CD8-positive, alpha-beta memory T cell (primary cell): ENCODE results near the gene ZACN. TPM values are rescaled to one million over a fixed set of nuclear protein-coding genes. Genes with fewer than 3 reads are reported as not detected.
A peak's percentile ranks its signal among the peaks of the same experiment; 100 is the strongest.

Source experiments
- CTCF ChIA-PET: fragments of 350-600 bp; sonication (Branson Sonifier 250); formaldehyde crosslinking; loops from one replicate; lab custom pipeline; 2021; ENCODE audit warnings: antibody characterized with exemption; lab: Charles Lee
- POLR2A ChIA-PET: fragments of 350-600 bp; sonication (Branson Sonifier 250); formaldehyde crosslinking; loops from one replicate; lab custom pipeline; 2021; ENCODE audit warnings: antibody characterized with exemption; lab: Charles Lee
- DNase-seq, 5 donors: peaks; one replicate each; pipeline versions ENCODE4 v3.0.0 to v3.0.0-alpha.2; 2020 to 2022; ENCODE audit warnings: mixed read lengths in 1 of 5
- H3K27ac ChIP-seq: one replicate; pipeline ENCODE4 v1.7.0; 2013; ENCODE audit warnings: low read depth, mild to moderate bottlenecking, low read length, moderate library complexity
- H3K27me3 ChIP-seq: 2 replicates; pipeline ENCODE4 v1.7.0; 2013; ENCODE audit warnings: low read length, mild to moderate bottlenecking; ENCODE audit not compliant: insufficient read depth, poor library complexity, severe bottlenecking
- H3K36me3 ChIP-seq: 2 replicates; pipeline ENCODE4 v1.7.0; 2013; ENCODE audit warnings: mild to moderate bottlenecking, low read length, moderate library complexity; ENCODE audit not compliant: insufficient read depth
- H3K4me1 ChIP-seq: 2 replicates; pipeline ENCODE4 v1.7.0; 2013; ENCODE audit warnings: mild to moderate bottlenecking, low read length, moderate library complexity; ENCODE audit not compliant: insufficient read depth
- H3K4me3 ChIP-seq: 2 replicates; pipeline ENCODE4 v1.7.0; 2013; ENCODE audit warnings: mild to moderate bottlenecking, low read length
- H3K9me3 ChIP-seq: 2 replicates; pipeline ENCODE4 v1.7.0; 2013; ENCODE audit warnings: mild to moderate bottlenecking, low read length
- H3K27ac Mint-ChIP-seq, 8 donors: one replicate each; pipeline ENCODE4 v1.8.0; 2020 to 2021; ENCODE audit warnings: mixed read lengths in 8 of 8, mild to moderate bottlenecking in 6 of 8, inconsistent platforms in 3 of 8, moderate library complexity in 3 of 8
- H3K27me3 Mint-ChIP-seq, 2 donors: one replicate each; pipeline ENCODE4 v1.8.0; 2020 to 2021; ENCODE audit warnings: mixed read lengths in 2 of 2, mild to moderate bottlenecking in 1 of 2, moderate library complexity in 1 of 2
- H3K36me3 Mint-ChIP-seq, 3 donors: one replicate each; pipeline ENCODE4 v1.8.0; 2020 to 2021; ENCODE audit warnings: mixed read lengths in 3 of 3, inconsistent platforms in 1 of 3, mild to moderate bottlenecking in 1 of 3
- H3K4me1 Mint-ChIP-seq, 3 donors: one replicate each; pipeline ENCODE4 v1.8.0; 2020 to 2021; ENCODE audit warnings: mixed read lengths in 3 of 3, inconsistent platforms in 1 of 3, mild to moderate bottlenecking in 1 of 3
- H3K4me3 Mint-ChIP-seq, 7 donors: one replicate each; pipeline ENCODE4 v1.8.0; 2020 to 2021; ENCODE audit warnings: mixed read lengths in 7 of 7, mild to moderate bottlenecking in 6 of 7, moderate library complexity in 4 of 7, inconsistent platforms in 2 of 7
- H3K9me3 Mint-ChIP-seq, 5 donors: one replicate each; pipeline ENCODE4 v1.8.0; 2020 to 2022; ENCODE audit warnings: mixed read lengths in 5 of 5, mild to moderate bottlenecking in 3 of 5, moderate library complexity in 2 of 5, inconsistent platforms in 1 of 5
- polyA plus RNA-seq: library from polyadenylated mRNA; unstranded; fragments of 300-500 nt; fragmentation: Illumina TruSeq; gene quantifications from one replicate; pipeline ENCODE4 v1.2.3, GENCODE V29; 2021
- total RNA-seq, 2 experiments: library from RNA; stranded (reverse); gene quantifications; one replicate each; pipeline ENCODE4 v1.2.3, GENCODE V29; 2021

Gene ZACN
- total and polyA plus RNA-seq, 3 experiments from 2014 or later, result 2.8 to 4.1 (median 3.0) TPM

DNA sequence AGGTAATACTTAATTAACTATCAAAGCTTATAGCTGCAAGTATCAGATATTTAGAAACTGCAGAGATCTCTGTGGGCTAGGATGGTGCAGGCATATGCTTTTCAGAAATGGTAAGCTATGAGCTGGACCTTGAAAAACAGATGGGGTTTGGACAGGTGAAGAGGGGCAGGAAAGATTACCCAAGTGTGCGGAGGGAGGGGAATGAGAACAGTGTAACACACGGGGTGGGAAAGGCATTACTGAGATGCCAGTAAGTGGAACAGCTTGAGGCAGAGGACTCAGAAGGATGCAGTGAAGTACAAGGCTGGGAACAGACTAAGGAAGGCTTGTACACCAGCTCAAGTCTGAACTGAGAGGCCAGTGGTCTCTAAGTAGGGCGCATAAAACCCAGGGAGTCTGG, 29.7 kb upstream of the ZACN start:
- H3K36me3 ChIP-seq, result peaks cover 70% of the 10 kb centered on the region

DNA sequence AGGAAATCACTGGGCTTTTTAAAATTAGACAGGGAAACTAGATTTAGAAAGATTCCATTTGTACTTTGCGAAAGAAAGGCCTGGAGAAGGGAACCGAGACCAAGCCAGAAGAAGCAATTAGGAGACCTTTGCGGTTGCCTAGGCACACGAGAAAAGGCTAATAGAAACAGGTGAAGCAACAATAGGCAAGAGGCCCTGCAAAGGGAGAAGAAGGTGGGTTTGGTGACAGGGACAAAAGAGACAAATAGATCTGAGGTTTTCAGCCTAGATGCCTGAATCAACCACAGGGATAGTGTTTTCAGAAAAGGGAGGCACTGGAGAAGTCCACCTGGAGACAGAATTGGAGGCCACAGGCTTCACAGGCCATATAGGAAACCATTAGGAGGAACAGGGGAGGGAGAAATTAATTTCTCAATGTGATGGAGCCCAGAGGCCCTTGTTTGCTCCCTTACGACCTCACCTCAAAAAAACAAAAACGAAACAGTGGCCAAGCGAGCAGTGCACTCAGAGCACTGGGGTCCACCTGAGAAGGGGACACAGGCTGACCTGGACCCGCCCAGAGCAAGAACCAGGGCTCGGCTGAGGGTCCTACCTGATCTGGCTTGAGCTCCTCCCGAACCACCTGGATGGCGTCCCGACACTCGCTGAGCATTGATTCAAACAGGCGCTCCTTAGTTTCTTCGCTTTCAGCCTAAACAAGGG, 29.0 kb upstream of the ZACN start:
- Mint-ChIP-seq H3K9me3 (no peaks in the 10 kb centered on the region), H3K27me3 (no peaks in the 10 kb centered on the region), H3K27ac (peak overlapping the region in 3 of 8 donors; percentile 42 to 80 (median 46)), H3K4me1 (peaks cover 7 to 33% (median 23%) of the 10 kb centered on the region in 3 donors), H3K4me3 (no peak overlapping the region), H3K36me3 (peaks cover 19 to 86% (median 25%) of the 10 kb centered on the region in 3 donors)
- Histone ChIP-seq H3K4me1 (no peaks in the 10 kb centered on the region), H3K36me3 (peaks cover 63% of the 10 kb centered on the region), H3K27me3 (no peaks in the 10 kb centered on the region), H3K27ac (no peak overlapping the region), H3K9me3 (no peaks in the 10 kb centered on the region), H3K4me3 (no peak overlapping the region)
- no peak for DNase-seq
- ChIA-PET CTCF (interaction anchor here (1.1 to 1.4 kb wide), 3 partner anchors 14 to 58 kb away, joined by 3 to 6 read pairs (median 4); no protein-coding TSS in a partner anchor), POLR2A (no interaction called here)

More for the DNA sequence above, 29.7 kb upstream of the ZACN start:
- Histone ChIP-seq H3K27me3 (no peaks in the 10 kb centered on the region), H3K4me1 (no peaks in the 10 kb centered on the region), H3K27ac (no peak overlapping the region), H3K4me3 (no peak overlapping the region), H3K9me3 (no peaks in the 10 kb centered on the region)
- no peak for DNase-seq
- Mint-ChIP-seq H3K27me3 (no peaks in the 10 kb centered on the region), H3K4me3 (no peak overlapping the region), H3K27ac (peak overlapping the region in 7 of 8 donors; percentile 7 to 89 (median 75)), H3K9me3 (no peaks in the 10 kb centered on the region), H3K36me3 (peaks cover 19 to 90% (median 25%) of the 10 kb centered on the region in 3 donors), H3K4me1 (peaks cover 7 to 33% (median 23%) of the 10 kb centered on the region in 3 donors)
- ChIA-PET CTCF (interaction anchor here (1.0 to 1.2 kb wide), 2 partner anchors 15 to 249 kb away, joined by 3 to 6 read pairs; no protein-coding TSS in a partner anchor), POLR2A (interaction anchor here (0.6 kb wide), 1 partner anchor 69 kb away, joined by 3 read pairs; no protein-coding TSS in a partner anchor)

DNA sequence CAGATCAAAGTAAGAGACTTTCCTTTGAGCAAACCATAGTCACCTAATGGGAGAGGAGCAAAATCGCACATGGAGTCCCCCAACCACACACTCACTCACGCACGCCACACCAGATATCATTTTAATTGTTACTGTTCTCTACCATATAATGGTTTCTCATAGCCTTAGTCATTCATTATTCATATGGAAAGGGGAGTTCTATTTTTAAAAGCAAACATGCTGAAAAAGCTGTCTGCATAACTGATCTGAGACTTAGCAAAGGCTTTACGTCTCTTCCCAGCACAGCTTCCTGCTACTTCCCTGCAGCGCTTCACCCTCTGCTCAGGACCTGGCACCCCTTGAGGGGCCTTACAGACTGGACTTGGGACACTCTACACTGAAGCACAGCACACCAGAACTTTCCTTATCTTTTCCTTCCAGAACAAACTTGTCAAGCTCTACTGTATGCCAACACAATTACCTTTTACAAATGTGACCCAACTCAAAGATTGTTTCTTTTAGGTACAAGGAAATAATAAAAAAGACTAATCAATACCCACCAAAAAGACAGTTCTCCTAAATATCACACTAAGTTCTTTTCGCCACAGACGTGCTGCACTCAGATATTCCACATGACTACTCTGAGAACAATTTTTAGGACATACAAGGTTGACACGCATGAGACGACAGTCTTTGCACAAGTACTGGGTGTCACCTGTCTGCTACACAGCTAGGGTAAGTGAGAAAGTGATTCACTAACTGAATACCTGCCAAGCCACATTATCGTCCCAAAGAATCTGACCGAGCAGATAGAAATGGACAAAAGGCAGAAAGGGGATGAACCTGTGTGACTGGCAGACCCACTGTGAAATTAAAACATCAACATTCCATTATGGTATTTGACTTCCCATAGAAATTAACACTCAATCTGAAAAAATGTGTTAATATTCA, 28.2 kb upstream of the ZACN start:
- POLR2A ChIA-PET, result no interaction called here
- no peaks in the 10 kb centered on the region for H3K27me3 Mint-ChIP-seq
- peaks cover 14 to 83% (median 21%) of the 10 kb centered on the region in 3 donors for H3K36me3 Mint-ChIP-seq
- no peaks in the 10 kb centered on the region for H3K27me3 ChIP-seq
- H3K27ac ChIP-seq, result no peak overlapping the region
- peaks cover 55% of the 10 kb centered on the region for H3K36me3 ChIP-seq
- DNase-seq, result no peak
- no peaks in the 10 kb centered on the region for H3K9me3 Mint-ChIP-seq
- H3K4me1 ChIP-seq, result no peaks in the 10 kb centered on the region
- no peaks in the 10 kb centered on the region for H3K9me3 ChIP-seq
- H3K4me3 Mint-ChIP-seq, result no peak overlapping the region
- peak overlapping the region in 3 of 8 donors; percentile 14 to 87 (median 42) for H3K27ac Mint-ChIP-seq
- H3K4me1 Mint-ChIP-seq, result peaks cover 7 to 33% (median 23%) of the 10 kb centered on the region in 3 donors
- CTCF ChIA-PET, result interaction anchor here (1.1 to 1.4 kb wide), 2 partner anchors 37 to 57 kb away, joined by 3 to 4 read pairs; no protein-coding TSS in a partner anchor
- H3K4me3 ChIP-seq, result no peak overlapping the region

DNA sequence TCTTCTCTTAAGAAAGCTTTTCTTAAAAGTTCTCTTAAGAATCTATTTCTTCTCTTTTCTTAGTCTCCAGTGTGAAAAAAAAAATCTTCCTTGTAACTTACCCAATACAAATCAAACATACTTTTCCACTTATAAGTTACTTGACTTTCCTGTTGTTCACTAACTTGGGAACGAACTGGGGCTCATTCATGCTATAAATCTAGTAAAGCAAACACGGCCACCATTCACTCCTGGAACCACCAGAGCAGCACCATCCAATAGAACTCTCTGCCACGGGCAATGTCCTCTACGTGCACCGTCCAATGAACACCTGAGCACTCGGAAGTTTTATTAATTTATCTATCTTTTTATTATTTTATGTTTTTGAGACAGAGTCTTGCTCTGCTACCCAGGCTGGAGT, 27.4 kb upstream of the ZACN start:
- Histone ChIP-seq H3K4me3 (no peak overlapping the region), H3K9me3 (no peaks in the 10 kb centered on the region), H3K27ac (no peak overlapping the region), H3K27me3 (no peaks in the 10 kb centered on the region), H3K36me3 (peaks cover 56% of the 10 kb centered on the region), H3K4me1 (no peaks in the 10 kb centered on the region)
- Mint-ChIP-seq H3K27ac (peak overlapping the region in 1 of 8 donors; percentile 4), H3K36me3 (peaks cover 16 to 83% (median 25%) of the 10 kb centered on the region in 3 donors), H3K4me1 (peaks cover 7 to 33% (median 23%) of the 10 kb centered on the region in 3 donors), H3K27me3 (no peaks in the 10 kb centered on the region), H3K4me3 (no peak overlapping the region), H3K9me3 (no peaks in the 10 kb centered on the region)
- ChIA-PET POLR2A (no interaction called here), CTCF (interaction anchor here (1.4 kb wide), 1 partner anchor 57 kb away, joined by 4 read pairs; no protein-coding TSS in a partner anchor)
- DNase-seq, result no peak

DNA sequence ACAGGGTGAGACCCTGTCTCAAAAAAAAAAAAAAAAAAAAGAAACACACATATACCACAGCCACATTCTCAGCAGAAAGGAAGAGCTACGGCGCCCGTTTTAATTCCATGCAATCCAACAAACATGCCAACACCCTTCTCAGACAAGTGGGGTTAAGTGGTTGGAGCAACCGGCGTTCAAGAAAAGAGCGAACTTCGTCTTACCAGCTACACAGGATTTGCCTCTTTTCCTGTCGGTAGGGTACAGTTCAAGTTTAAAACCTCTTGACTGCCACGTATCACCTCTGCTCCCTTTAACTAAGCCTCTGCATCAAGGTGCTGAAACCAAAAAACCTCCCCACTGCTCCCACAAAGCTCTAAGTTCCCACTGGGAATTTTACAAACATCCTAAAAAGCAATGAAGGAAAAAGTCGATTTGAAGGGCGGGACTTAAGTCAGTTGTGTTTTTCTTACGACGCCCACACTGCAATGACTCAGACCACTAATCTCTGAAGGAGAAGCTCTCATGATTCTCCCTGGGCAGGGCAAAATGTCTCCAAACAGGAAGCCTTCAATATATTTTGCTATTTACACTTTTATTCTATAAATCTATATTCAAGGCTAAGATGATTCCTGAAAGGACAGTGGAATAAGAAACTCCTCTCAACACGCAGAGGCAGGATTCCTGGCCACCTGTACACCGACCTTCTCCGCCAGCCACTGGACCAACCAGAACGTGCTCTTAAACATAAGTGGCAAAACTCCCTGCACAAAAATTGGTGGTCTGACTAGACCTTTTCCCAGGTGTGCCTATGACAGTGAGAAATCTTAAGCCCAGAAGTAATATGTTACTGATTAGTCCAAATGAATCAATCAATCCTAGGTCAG, 25.5 kb upstream of the ZACN start:
- Histone ChIP-seq H3K4me3 (no peak overlapping the region), H3K9me3 (no peaks in the 10 kb centered on the region), H3K27me3 (no peaks in the 10 kb centered on the region), H3K27ac (no peak overlapping the region), H3K36me3 (peaks cover 60% of the 10 kb centered on the region), H3K4me1 (no peaks in the 10 kb centered on the region)
- POLR2A ChIA-PET, result interaction anchor here (1.0 kb wide), 1 partner anchor 10 kb away, joined by 8 read pairs; no protein-coding TSS in a partner anchor
- H3K27me3 Mint-ChIP-seq, result no peaks in the 10 kb centered on the region
- peaks cover 14 to 84% (median 26%) of the 10 kb centered on the region in 3 donors for H3K36me3 Mint-ChIP-seq
- DNase-seq, result no peak
- CTCF ChIA-PET, result interaction anchor here (1.4 to 2.1 kb wide), 2 partner anchors 40 to 355 kb away, joined by 3 to 9 read pairs; no protein-coding TSS in a partner anchor
- H3K4me1 Mint-ChIP-seq, result peaks cover 5 to 26% (median 23%) of the 10 kb centered on the region in 3 donors
- H3K27ac Mint-ChIP-seq, result no peak overlapping the region
- H3K4me3 Mint-ChIP-seq, result no peak overlapping the region
- no peaks in the 10 kb centered on the region for H3K9me3 Mint-ChIP-seq

DNA sequence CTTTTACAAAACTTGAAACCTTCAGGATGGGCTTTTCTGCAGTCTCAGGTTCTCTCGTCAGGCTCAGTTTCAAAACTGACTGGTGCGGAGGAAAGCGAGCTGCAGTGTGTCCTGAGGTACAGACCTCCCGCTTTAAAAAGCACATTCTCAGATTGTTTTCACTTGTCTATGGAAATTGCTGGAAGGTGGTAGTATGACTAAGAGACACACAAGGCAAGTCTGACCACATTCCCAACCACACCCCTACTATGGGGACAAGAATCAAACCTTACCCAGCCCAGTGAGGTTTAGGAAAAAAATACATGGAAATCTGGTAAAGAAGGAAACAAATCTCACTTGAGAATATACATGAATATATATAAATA, 24.9 kb upstream of the ZACN start:
- H3K36me3 Mint-ChIP-seq, result peaks cover 11 to 84% (median 31%) of the 10 kb centered on the region in 3 donors
- ChIA-PET CTCF (interaction anchor here (1.4 to 2.1 kb wide), 2 partner anchors 40 to 354 kb away, joined by 3 to 9 read pairs; no protein-coding TSS in a partner anchor), POLR2A (interaction anchor here (1.0 kb wide), 1 partner anchor 9 kb away, joined by 8 read pairs; no protein-coding TSS in a partner anchor)
- Histone ChIP-seq H3K36me3 (peaks cover 59% of the 10 kb centered on the region), H3K4me3 (no peak overlapping the region), H3K9me3 (no peaks in the 10 kb centered on the region), H3K27ac (no peak overlapping the region), H3K27me3 (no peaks in the 10 kb centered on the region), H3K4me1 (no peaks in the 10 kb centered on the region)
- H3K27ac Mint-ChIP-seq, result peak overlapping the region in 1 of 8 donors; percentile 14
- peaks cover 4 to 20% (median 18%) of the 10 kb centered on the region in 3 donors for H3K4me1 Mint-ChIP-seq
- H3K27me3 Mint-ChIP-seq, result no peaks in the 10 kb centered on the region
- no peak overlapping the region for H3K4me3 Mint-ChIP-seq
- no peaks in the 10 kb centered on the region for H3K9me3 Mint-ChIP-seq
- DNase-seq, result no peak

DNA sequence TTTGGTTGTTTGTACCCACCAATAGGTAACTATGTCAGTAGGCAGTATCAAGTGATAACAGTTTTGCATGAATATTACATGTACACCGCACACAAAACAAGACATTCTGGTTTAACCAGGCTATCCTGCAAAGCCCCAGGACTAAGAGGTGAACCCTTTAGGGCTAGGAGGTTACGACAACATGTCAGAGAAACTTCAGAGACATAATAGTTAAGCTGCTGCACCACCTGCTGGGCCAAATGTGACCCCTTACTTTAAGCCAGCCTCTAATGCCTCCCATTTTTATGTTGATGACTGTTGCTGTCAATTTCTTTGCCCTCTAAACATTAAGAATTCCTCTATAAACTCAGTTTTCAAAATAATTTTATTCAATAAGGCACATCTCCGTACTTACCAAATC, 22.1 kb upstream of the ZACN start:
- peaks cover 0 to 11% (median 3%) of the 10 kb centered on the region in 3 donors for H3K4me1 Mint-ChIP-seq
- Histone ChIP-seq H3K9me3 (no peaks in the 10 kb centered on the region), H3K27ac (no peak overlapping the region), H3K4me3 (no peak overlapping the region), H3K27me3 (no peaks in the 10 kb centered on the region), H3K36me3 (peaks cover 57% of the 10 kb centered on the region), H3K4me1 (no peaks in the 10 kb centered on the region)
- H3K4me3 Mint-ChIP-seq, result no peak overlapping the region
- peaks cover 15 to 80% (median 32%) of the 10 kb centered on the region in 3 donors for H3K36me3 Mint-ChIP-seq
- CTCF ChIA-PET, result interaction anchor here (1.2 to 4.1 kb wide), 2 partner anchors 43 to 151 kb away, joined by 3 to 12 read pairs; no protein-coding TSS in a partner anchor
- POLR2A ChIA-PET, result no interaction called here
- H3K9me3 Mint-ChIP-seq, result no peaks in the 10 kb centered on the region
- no peaks in the 10 kb centered on the region for H3K27me3 Mint-ChIP-seq
- H3K27ac Mint-ChIP-seq, result peak overlapping the region in 1 of 8 donors; percentile 52
- DNase-seq, result no peak
